Heart right ventricle (tissue), 16 donors: ENCODE measurements around the gene OTOP2. TPM values are rescaled to one million over a fixed set of nuclear protein-coding genes. Genes with fewer than 3 reads are reported as not detected.

Source experiments
- ATAC-seq, 8 donors: fragments of 200-7000 bp; cut with Tn5 transposase; one replicate each; pipeline ENCODE4 v1.9.1; 2020; ENCODE audit warnings: mild to moderate bottlenecking in 8 of 8, moderate library complexity in 8 of 8, moderate number of reproducible peaks in 1 of 8
- DNase-seq, 2 donors: peaks; one replicate each; pipeline ENCODE4 v3.0.0-alpha.2; 2020
- H3K27ac ChIP-seq, 10 donors: fragments of 200-600 bp; sonication (generic) in 2 of 10; one replicate each; pipeline versions ENCODE4 v1.5.0 to v1.8.0; 2020 to 2022; ENCODE audit warnings: mild to moderate bottlenecking in 3 of 10
- H3K27me3 ChIP-seq, 7 donors: fragments of 200-600 bp; one replicate each; pipeline ENCODE4 v1.8.0; 2021 to 2022; ENCODE audit warnings: mild to moderate bottlenecking in 2 of 7
- H3K36me3 ChIP-seq, 9 donors: fragments of 200-600 bp; sonication (generic) in 1 of 9; one replicate each; pipeline versions ENCODE4 v1.5.0 to v1.8.0; 2020 to 2022; ENCODE audit warnings: mild to moderate bottlenecking in 2 of 9
- H3K4me1 ChIP-seq, 9 donors: fragments of 200-600 bp; sonication (generic) in 1 of 9; one replicate each; pipeline versions ENCODE4 v1.5.0 to v1.8.0; 2020 to 2022; ENCODE audit warnings: mild to moderate bottlenecking in 4 of 9
- H3K4me3 ChIP-seq, 10 donors: fragments of 200-600 bp; sonication (generic) in 2 of 10; one replicate each; pipeline versions ENCODE4 v1.5.0 to v1.8.0; 2020 to 2022; ENCODE audit warnings: mild to moderate bottlenecking in 7 of 10, moderate library complexity in 2 of 10
- H3K9me3 ChIP-seq, 11 donors: fragments of 200-600 bp in 10 of 11; sonication (generic) in 2 of 11; one replicate each; pipeline versions ENCODE4 v1.5.0 to v1.8.0; 2013 to 2022; ENCODE audit warnings: mild to moderate bottlenecking in 2 of 11, control low read depth in 1 of 11, moderate library complexity in 1 of 11
- CTCF ChIP-seq, 9 donors: fragments of 200-600 bp; sonication (generic) in 2 of 9; IDR thresholded peaks; one replicate each; pipeline versions ENCODE4 v1.5.0 to v1.8.0; 2021 to 2022; ENCODE audit warnings: antibody characterized with exemption in 9 of 9, mild to moderate bottlenecking in 5 of 9, moderate library complexity in 1 of 9
- WGBS, 2 donors: extraction: QIAGEN DNeasy Blood & Tissue Kit; methylation state at CpG; one replicate each; pipeline ENCODE4 v1.1.7; 2013; ENCODE audit warnings: inconsistent platforms in 1 of 2; 5-methylcytosine and 5-hydroxymethylcytosine counted together
- intact Hi-C, 10 donors: fragments of 100-400 bp; cut with DNase I; formaldehyde crosslinking; loops; one replicate each; pipeline versions ENCODE4 v1.11.1 to v1.14.2; 2022
- polyA plus RNA-seq, 2 donors: library from polyadenylated mRNA; stranded (reverse); fragments of 200-250 nt; gene quantifications; one replicate each; pipeline ENCODE4 v1.2.3, GENCODE V29; 2013
- total RNA-seq, 10 donors: library from RNA; stranded (reverse); fragmentation: NEBNext Ultra II Directional in 3 of 10; extraction: Animal tissue kit (Norgen Biotek cat#: 25700) in 3 of 10; gene quantifications; one replicate each; pipeline versions ENCODE4 v1.2.1 to v1.2.4, GENCODE V29; 2021 to 2023
- donor health status: Arrhythmogenic right ventricular cardiomyopathy.
- donor health status: ischemic (EF 13 %, LVEDD 7.1; RV severe dilation, severe dysfunction).
- donor health status: healthy with polysubstance abuse.
- donor health status: DM: no; HTN: yes; CAD: no.
- donor health status: DM: no; HTN: no; CAD: no.
- donor health status: ischemic (EF 25% LVEDD 6.9; RV normal size, moderate dysfunction).
- donor health status: ischemic (EF 25% LVEDD 5.7; RV mildly dilated, moderate dysfunction).
- donor health status: healthy.
- donor health status: DM: yes; HTN: yes; CAD: no.
- donor health status: Ischemic cardiomyopathy.
- donor health status: ischemic (EF 35%, LVEDD 5.7; RV mildly dilated, moderate dysfunction).
- donor health status: nonischemic (EF 11% LVEDD 7.7; RV severe dilation, severe dysfunction).
- donor health status: DM: yes; HTN: yes; CAD: no.
- donor health status: PGD.
- donor health status: ischemic (EF 29% LVEDD 5.4; RV normal size, mild dysfunction).
- donor health status: nonischemic (EF 23%, LVEDD 6.1; RV moderate dilation, normal function).

OTOP2 gene
- total and polyA plus RNA-seq, 12 donors, result not detected

- intact Hi-C loops, result no loop called here
Observed at GRCh38 chr17:74945543-74945942, 21.5 kb downstream of the OTOP2 start.

GRCh38 chr17:74946641-74947040 is 22.6 kb downstream of the OTOP2 start:
- no peak for TF ChIP-seq CTCF (IDR thresholded peaks at IDR 0.05)
- Histone ChIP-seq H3K27me3 (peaks cover 0 to 66% (median 27%) of the 10 kb centered on the region in 7 donors), H3K36me3 (no peaks in the 10 kb centered on the region), H3K27ac (no peak overlapping the region), H3K9me3 (no peaks in the 10 kb centered on the region), H3K4me3 (no peak overlapping the region), H3K4me1 (no peaks in the 10 kb centered on the region)
- 88 to 90% methylated on average over 14 of the region's 14 CpGs for WGBS, 2 donors
- ATAC-seq, result no peak
- no peak for DNase-seq
- intact Hi-C loops, result no loop called here

More at GRCh38 chr17:74945543-74945942, 21.5 kb downstream of the OTOP2 start:
- no peaks in the 10 kb centered on the region for H3K9me3 ChIP-seq
- peaks cover 0 to 73% (median 34%) of the 10 kb centered on the region in 7 donors for H3K27me3 ChIP-seq
- H3K36me3 ChIP-seq, result no peaks in the 10 kb centered on the region
- no peaks in the 10 kb centered on the region for H3K4me1 ChIP-seq
- no peak overlapping the region for H3K4me3 ChIP-seq
- DNase-seq (no peak), ATAC-seq (no peak)
- no peak for TF ChIP-seq CTCF (IDR thresholded peaks at IDR 0.05)
- H3K27ac ChIP-seq, result no peak overlapping the region
- WGBS, 2 donors, result 45 to 49% methylated on average over 6 of the region's 6 CpGs

- ATAC-seq, result no peak
- no peak for TF ChIP-seq CTCF (IDR thresholded peaks at IDR 0.05)
- no peak for DNase-seq
- H3K4me1 ChIP-seq, result no peaks in the 10 kb centered on the region
- intact Hi-C loops, result no loop called here
- WGBS, 2 donors, result 91 to 92% methylated on average over 17 of the region's 17 CpGs
- H3K4me3 ChIP-seq, result no peak overlapping the region
- H3K27ac ChIP-seq, result no peak overlapping the region
- peaks cover 0 to 63% (median 21%) of the 10 kb centered on the region in 7 donors for H3K27me3 ChIP-seq
- no peaks in the 10 kb centered on the region for H3K9me3 ChIP-seq
- H3K36me3 ChIP-seq, result no peaks in the 10 kb centered on the region
Observed at GRCh38 chr17:74947041-74947754, 23.1 kb downstream of the OTOP2 start.

GRCh38 chr17:74949455-74950115 is 25.5 kb downstream of the OTOP2 start:
- Histone ChIP-seq H3K27me3 (peaks cover 0 to 41% (median 10%) of the 10 kb centered on the region in 7 donors), H3K27ac (no peak overlapping the region), H3K36me3 (peaks cover 0 to 9% (median 0%) of the 10 kb centered on the region in 9 donors), H3K4me3 (no peak overlapping the region), H3K9me3 (no peaks in the 10 kb centered on the region), H3K4me1 (no peaks in the 10 kb centered on the region)
- DNase-seq (no peak), ATAC-seq (peak in 1 of 8 donors; percentile 11)
- TF ChIP-seq CTCF (IDR thresholded peaks at IDR 0.05), result no peak
- 58 to 65% methylated on average over 12 of the region's 12 CpGs for WGBS, 2 donors
- intact Hi-C loops, result no loop called here
